HepG2 (cell line): ENCODE data around the gene LAG3. TPM values are rescaled to one million over a fixed set of nuclear protein-coding genes. Genes with fewer than 3 reads are reported as not detected.
A peak's percentile ranks its signal among the peaks of the same experiment; 100 is the strongest.

Experiments used
- BATF2 ChIP-seq: sonication (generic); formaldehyde crosslinking; IDR thresholded peaks from 2 replicates; pipeline ENCODE4 v1.8.0; 2022; ENCODE audit warnings: mild to moderate bottlenecking, missing genetic modification reagents, moderate library complexity
- DRAP1 ChIP-seq: IDR thresholded peaks from 2 replicates; pipeline ENCODE4 v1.6.1; 2016; ENCODE audit warnings: missing genetic modification reagents, missing compliant biosample characterization
- LCORL ChIP-seq, 2 experiments: fragments of 450-650 bp in 1 of 2; sonication (generic) in 1 of 2; formaldehyde crosslinking in 1 of 2; IDR thresholded peaks; 2 replicates each; pipeline versions ENCODE4 v1.5.0 to v1.6.1; 2017 to 2020; ENCODE audit warnings: antibody characterized with exemption in 1 of 2, missing genetic modification reagents in 1 of 2
- NFYC ChIP-seq: IDR thresholded peaks from 2 replicates; pipeline ENCODE4 v1.6.1; 2016; ENCODE audit warnings: missing genetic modification reagents, missing compliant biosample characterization
- PATZ1 ChIP-seq: sonication (generic); formaldehyde crosslinking; IDR thresholded peaks from 2 replicates; pipeline ENCODE4 v1.4.0; 2020; ENCODE audit warnings: missing genetic modification reagents
- PCBP2 ChIP-seq: fragments of 200-400 bp; formaldehyde crosslinking; optimal IDR thresholded peaks from 2 replicates; pipeline ENCODE3; 2018; ENCODE audit warnings: low read length, low read depth; ENCODE audit not compliant: poor library complexity, severe bottlenecking
- PLRG1 ChIP-seq: fragments of 450-650 bp; conservative IDR thresholded peaks from 2 replicates; pipeline ENCODE4 v1.6.1; 2016
- RFXANK ChIP-seq: IDR thresholded peaks from 2 replicates; pipeline ENCODE4 v1.6.1; 2016
- SIX1 ChIP-seq: sonication (generic); formaldehyde crosslinking; IDR thresholded peaks from 2 replicates; pipeline ENCODE4 v1.4.0; 2020; ENCODE audit warnings: missing genetic modification reagents, borderline replicate concordance
- TSC22D2 ChIP-seq: sonication (generic); formaldehyde crosslinking; IDR thresholded peaks from 2 replicates; pipeline ENCODE4 v1.5.1; 2020; ENCODE audit warnings: missing genetic modification reagents, mild to moderate bottlenecking, borderline replicate concordance
- ZBTB43 ChIP-seq: sonication (generic); formaldehyde crosslinking; conservative IDR thresholded peaks from 2 replicates; pipeline ENCODE4 v1.4.0; 2020; ENCODE audit warnings: missing genetic modification reagents
- ZBTB7A ChIP-seq: sonication (generic); formaldehyde crosslinking; IDR thresholded peaks from 2 replicates; pipeline ENCODE4 v1.8.0; 2022; ENCODE audit warnings: mild to moderate bottlenecking, missing genetic modification reagents
- ZIK1 ChIP-seq: sonication (generic); formaldehyde crosslinking; IDR thresholded peaks from 2 replicates; pipeline ENCODE4 v1.5.0; 2020; ENCODE audit warnings: mild to moderate bottlenecking, low read depth, missing genetic modification reagents, borderline replicate concordance
- ZNF276 ChIP-seq: sonication (generic); formaldehyde crosslinking; IDR thresholded peaks from 2 replicates; pipeline ENCODE4 v1.4.0; 2020; ENCODE audit warnings: mild to moderate bottlenecking, low read depth, missing genetic modification reagents
- ZNF431 ChIP-seq: sonication (generic); formaldehyde crosslinking; IDR thresholded peaks from 2 replicates; pipeline ENCODE4 v1.9.0; 2022; ENCODE audit warnings: missing genetic modification reagents, low read depth, mild to moderate bottlenecking, borderline replicate concordance
- ZNF468 ChIP-seq: sonication (generic); formaldehyde crosslinking; IDR thresholded peaks from 2 replicates; pipeline ENCODE4 v1.8.0; 2022; ENCODE audit warnings: mild to moderate bottlenecking, moderate library complexity, missing genetic modification reagents
- ZNF512B ChIP-seq: sonication (generic); formaldehyde crosslinking; IDR thresholded peaks from 2 replicates; pipeline ENCODE4 v1.5.1; 2020; ENCODE audit warnings: missing genetic modification reagents, mild to moderate bottlenecking, borderline replicate concordance
- polyA plus RNA-seq, 8 experiments: library from polyadenylated mRNA; depleted of rRNA in 3 of 8; stranded (reverse) in 7 of 8; unstranded in 1 of 8; fragments of >200 nt; fragmentation: Illumina TruSeq in 4 of 8; extraction: Trizol in 4 of 8; gene quantifications; 2 replicates each; pipeline versions ENCODE4 v1.2.1 to v1.2.3, GENCODE V29; 2011 to 2016; ENCODE audit warnings: low read depth in 4 of 8, missing spikeins in 1 of 8, mixed read lengths in 1 of 8; ENCODE audit not compliant: insufficient read depth in 1 of 8
- total RNA-seq, 5 experiments: library from RNA; depleted of rRNA; stranded (reverse); fragments of >200 nt; fragmentation: Illumina TruSeq; extraction: Trizol; gene quantifications; 2 replicates each; pipeline ENCODE4 v1.2.3, GENCODE V29; 2016; ENCODE audit warnings: low read depth in 1 of 5

The LAG3 gene
- total and polyA plus RNA-seq, 2 of the 13 experiments (the other 11 are each of a cell fraction or from before 2014, with no cell fraction given), result 0.11 to 0.26 TPM

- TF ChIP-seq ZBTB43 (CRISPR knock-in tag) (no peak), ZNF468 (no peak), BATF2 (no peak), TSC22D2 (CRISPR knock-in tag) (no peak), NFYC (CRISPR knock-in tag) (peak; percentile 87), SIX1 (CRISPR knock-in tag) (no peak), ZIK1 (no peak), ZNF276 (CRISPR knock-in tag) (peak; percentile 10; the same call in 1 of the 2 replicates), DRAP1 (peak; percentile 48; the same call in 1 of the 2 replicates), PCBP2 (peak; percentile 65), RFXANK (CRISPR knock-in tag) (peak; percentile 99), ZNF512B (CRISPR knock-in tag) (no peak), ZNF431 (CRISPR knock-in tag) (no peak), PLRG1 (no peak), LCORL (IDR thresholded peaks at IDR 0.05) (no peak), LCORL (CRISPR knock-in tag; IDR thresholded peaks at IDR 0.05) (peak; percentile 53), PATZ1 (CRISPR knock-in tag) (peak; percentile 74; the same call in 1 of the 2 replicates), ZBTB7A (CRISPR knock-in tag) (0 out of 2 replicates have a peak, but pooled peaks have one; percentile 42)
Observed at GRCh38 chr12:6764011-6764828, 8.1 kb upstream of the LAG3 start (continued).
